M059J (cell line): ENCODE measurements around the gene CTNNBL1. TPM values are rescaled to one million over a fixed set of nuclear protein-coding genes. Genes with fewer than 3 reads are reported as not detected.

ENCODE experiments used
- DNase-seq: peaks from one replicate; pipeline ENCODE4 v3.0.0-alpha.2; 2012; ENCODE audit warnings: low read depth
- total RNA-seq: library from RNA; depleted of rRNA; stranded (reverse); fragments of >200 nt; shearing (Covaris generic); gene quantifications from 2 replicates; pipeline ENCODE4 v1.2.3, GENCODE V29; 2014; rRNA removed

The CTNNBL1 gene
- total RNA-seq, 1 experiment from 2014 or later, result 54.4 TPM

GRCh38 chr20:37918035-37918434, 224.2 kb downstream of the CTNNBL1 start:
- no peak for DNase-seq

- DNase-seq, result peak; percentile 40
Observed at GRCh38 chr20:37919389-37920040, 225.7 kb downstream of the CTNNBL1 start.

- DNase-seq, result no peak
Observed at GRCh38 chr20:37920270-37920669, 226.4 kb downstream of the CTNNBL1 start.

- no peak for DNase-seq
Observed at GRCh38 chr20:37920679-37921322, 227.0 kb downstream of the CTNNBL1 start.

GRCh38 chr20:37921341-37921929, 227.6 kb downstream of the CTNNBL1 start:
- DNase-seq, result no peak

Other genes starting within 250 kb of the CTNNBL1 start
- not detected in 2 replicates for gene NNAT, start 172.8 kb upstream of the CTNNBL1 start, total RNA-seq
- 91.2 and 112 TPM in 2 replicates for gene BLCAP, start 166.2 kb upstream of the CTNNBL1 start, total RNA-seq
- 1.0 and 4.2 TPM in 2 replicates for gene VSTM2L, start 209.1 kb downstream of the CTNNBL1 start, total RNA-seq